LNCAP (cell line): ENCODE data around the gene AQP1.

Experiments used
- CTCF ChIP-seq: fragments of 450-650 bp; IDR thresholded peaks from 2 replicates; pipeline ENCODE4 v1.5.1; 2017; ENCODE audit warnings: mild to moderate bottlenecking

Gene AQP1

GRCh38 chr7:30907527-30908267 is 4.0 kb upstream of the AQP1 start:
- no peak for TF ChIP-seq CTCF

GRCh38 chr7:30908681-30909080 is 3.0 kb upstream of the AQP1 start:
- TF ChIP-seq CTCF: peak; percentile 25; the same call in 1 of the 2 replicates

GRCh38 chr7:30909431-30909830 is 2.2 kb upstream of the AQP1 start:
- no peak for TF ChIP-seq CTCF

- no peak for TF ChIP-seq CTCF
These were observed 1.1 kb upstream of the AQP1 start for GRCh38 chr7:30910411-30911073.

GRCh38 chr7:30911133-30911532 is 520 bp upstream of the AQP1 start:
- no peak for TF ChIP-seq CTCF

GRCh38 chr7:30912021-30912730 is 523 bp downstream of the AQP1 start:
- no peak for TF ChIP-seq CTCF

- TF ChIP-seq CTCF: no peak
These were observed 1.0 kb downstream of the AQP1 start for GRCh38 chr7:30912731-30912985.
